ENCODE results near the gene CDHR5.
"Not testable (repeated sequence)": the region's sequence is repeated elsewhere in the genome, so short reads cannot be mapped to it uniquely, and the experiment has no call there.

Gene CDHR5, protein sequence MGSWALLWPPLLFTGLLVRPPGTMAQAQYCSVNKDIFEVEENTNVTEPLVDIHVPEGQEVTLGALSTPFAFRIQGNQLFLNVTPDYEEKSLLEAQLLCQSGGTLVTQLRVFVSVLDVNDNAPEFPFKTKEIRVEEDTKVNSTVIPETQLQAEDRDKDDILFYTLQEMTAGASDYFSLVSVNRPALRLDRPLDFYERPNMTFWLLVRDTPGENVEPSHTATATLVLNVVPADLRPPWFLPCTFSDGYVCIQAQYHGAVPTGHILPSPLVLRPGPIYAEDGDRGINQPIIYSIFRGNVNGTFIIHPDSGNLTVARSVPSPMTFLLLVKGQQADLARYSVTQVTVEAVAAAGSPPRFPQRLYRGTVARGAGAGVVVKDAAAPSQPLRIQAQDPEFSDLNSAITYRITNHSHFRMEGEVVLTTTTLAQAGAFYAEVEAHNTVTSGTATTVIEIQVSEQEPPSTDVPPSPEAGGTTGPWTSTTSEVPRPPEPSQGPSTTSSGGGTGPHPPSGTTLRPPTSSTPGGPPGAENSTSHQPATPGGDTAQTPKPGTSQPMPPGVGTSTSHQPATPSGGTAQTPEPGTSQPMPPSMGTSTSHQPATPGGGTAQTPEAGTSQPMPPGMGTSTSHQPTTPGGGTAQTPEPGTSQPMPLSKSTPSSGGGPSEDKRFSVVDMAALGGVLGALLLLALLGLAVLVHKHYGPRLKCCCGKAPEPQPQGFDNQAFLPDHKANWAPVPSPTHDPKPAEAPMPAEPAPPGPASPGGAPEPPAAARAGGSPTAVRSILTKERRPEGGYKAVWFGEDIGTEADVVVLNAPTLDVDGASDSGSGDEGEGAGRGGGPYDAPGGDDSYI

DNA sequence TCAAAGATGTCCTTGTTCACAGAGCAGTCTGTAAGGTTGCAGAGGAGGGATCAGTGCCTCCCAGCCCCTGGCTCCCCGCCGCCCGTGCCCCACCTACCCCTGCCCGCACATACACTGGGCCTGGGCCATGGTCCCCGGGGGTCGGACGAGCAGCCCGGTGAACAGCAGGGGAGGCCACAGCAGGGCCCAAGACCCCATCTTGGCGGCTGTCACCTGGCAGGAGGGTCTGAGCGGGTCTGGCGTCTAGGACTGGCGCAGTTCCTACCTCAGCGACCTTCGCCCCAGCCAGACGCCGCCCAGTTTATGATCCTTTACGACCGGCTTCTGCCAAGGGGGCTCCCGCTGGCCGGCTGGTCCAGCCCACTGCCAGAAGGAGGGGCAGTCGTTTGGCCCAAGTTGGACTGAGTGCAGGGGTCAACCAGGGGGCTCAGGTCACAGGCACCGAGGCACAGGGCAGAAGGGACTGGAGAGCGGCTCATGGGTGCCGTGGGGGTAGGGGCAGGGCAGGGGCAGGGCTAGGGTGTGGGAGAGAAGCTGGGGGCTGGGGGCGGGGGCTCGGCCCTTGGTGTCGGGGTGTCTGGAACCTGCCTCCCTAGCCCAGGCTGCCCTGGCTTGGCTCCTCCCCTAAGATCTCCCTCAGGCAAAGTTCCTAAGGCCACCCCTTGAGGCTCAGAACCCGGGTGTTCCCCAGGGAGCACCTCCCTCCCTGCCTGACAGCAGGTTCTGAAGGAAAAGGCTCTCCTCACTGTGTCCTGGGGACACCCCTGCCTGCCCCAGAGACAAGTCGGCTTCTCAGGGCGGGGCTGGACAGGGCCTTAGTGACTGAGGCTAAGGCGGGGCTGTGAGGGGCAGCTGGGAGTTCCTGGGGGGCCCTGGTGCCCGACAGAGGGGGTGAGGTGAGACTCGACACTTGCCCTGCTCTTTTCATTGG lies at the start of gene CDHR5:
CDHR5 (minus strand) TSS at position 251 of the 931 bp plus-strand sequence; CDS start at position 198, 53 bp downstream.
- DNase-seq: no peak

DNA sequence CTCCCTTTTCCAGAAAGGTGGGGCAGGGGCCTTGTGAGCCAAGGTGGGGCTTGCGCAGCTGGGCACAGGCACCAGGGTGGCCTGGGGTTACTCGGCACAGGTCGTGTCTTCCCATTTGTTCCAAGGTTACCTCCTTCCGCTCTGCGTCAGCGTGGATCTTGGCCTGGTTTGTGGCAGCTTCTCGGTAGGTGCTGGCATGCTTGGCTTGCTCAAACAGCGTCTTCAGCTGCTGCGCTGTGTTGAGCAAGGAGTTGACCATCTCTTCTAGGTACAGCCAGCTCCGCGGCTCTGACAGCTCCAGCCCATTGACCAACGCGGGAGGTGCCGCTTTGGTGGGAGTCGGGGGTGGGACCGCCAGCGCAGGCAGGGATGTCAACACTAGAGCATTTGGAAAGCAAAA lies 49.7 kb upstream of the CDHR5 start:
- DNase-seq: no peak

DNA sequence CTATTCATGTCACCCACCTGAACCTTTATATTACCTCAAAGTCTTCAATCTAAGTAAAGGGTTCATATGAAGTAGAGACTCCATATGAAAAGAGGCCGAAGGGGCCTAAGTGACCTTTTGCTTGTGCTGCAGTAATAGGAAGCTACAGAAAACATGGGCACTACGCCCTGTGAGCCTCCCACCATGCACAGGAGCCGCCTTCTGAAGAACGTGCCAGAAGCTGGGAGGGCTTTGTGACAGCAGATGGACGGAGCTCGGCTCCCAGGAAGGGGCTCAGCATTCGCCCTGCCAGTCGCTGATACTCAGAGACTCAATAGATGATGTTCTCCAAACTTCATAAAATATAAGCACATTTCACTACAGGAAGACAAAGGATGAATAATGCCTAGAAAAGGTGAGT lies 49.1 kb upstream of the CDHR5 start:
- no peak for DNase-seq

DNA sequence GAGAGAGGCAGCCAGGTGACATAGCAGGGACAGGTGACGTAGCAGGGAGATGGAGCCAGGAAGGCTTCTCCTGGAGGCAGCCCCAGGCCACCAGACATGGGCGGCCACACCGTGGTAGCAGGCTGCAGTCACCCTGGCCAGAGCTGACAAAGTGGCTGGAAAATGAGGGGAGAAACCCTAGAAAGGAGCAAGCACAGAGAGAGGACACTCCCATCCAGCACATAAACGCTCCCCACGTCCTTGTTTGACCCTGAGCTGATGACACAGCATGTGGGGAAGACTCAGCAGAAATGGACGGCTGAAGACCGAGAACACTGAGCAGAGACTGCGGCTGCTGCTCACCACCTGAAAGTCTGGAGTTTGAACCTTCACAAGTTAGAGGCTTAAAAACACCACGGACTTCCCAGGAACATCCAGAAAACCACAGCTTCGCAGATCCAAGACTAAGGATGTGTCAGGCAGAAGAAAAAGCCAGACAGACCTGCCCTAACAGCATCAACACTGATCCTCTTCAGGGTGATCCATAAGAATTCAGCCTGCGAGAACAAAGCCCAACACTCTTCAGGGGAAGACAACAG lies 41.0 kb upstream of the CDHR5 start:
- no peak for DNase-seq

DNA sequence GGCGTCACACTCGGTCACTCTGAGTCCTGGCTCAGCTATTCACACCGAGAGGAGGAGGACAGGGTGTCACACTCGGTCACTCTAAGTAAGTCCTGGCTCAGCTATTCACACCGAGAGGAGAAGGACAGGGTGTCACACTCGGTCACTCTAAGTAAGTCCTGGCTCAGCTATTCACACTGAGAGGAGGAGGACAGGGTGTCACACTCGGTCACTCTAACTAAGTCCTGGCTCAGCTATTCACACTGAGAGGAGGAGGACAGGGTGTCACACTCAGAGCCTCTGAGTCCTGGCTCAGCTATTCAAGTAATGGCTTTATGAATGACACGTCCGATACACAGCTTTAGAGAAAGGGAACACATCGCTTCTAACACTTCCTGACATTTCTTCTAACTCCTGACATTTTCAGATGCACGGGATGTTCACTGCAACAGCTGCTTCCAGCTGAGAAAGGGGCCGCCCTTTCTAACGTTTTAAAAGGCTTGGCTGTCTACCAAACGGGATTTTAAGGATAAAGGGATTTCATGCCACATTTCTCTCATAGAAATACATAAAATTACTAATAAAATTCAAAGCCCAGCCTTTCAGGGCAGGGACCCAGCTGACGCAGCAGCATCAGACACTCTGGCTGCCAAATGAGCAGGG lies 40.4 kb upstream of the CDHR5 start:
- DNase-seq: no peak

DNA sequence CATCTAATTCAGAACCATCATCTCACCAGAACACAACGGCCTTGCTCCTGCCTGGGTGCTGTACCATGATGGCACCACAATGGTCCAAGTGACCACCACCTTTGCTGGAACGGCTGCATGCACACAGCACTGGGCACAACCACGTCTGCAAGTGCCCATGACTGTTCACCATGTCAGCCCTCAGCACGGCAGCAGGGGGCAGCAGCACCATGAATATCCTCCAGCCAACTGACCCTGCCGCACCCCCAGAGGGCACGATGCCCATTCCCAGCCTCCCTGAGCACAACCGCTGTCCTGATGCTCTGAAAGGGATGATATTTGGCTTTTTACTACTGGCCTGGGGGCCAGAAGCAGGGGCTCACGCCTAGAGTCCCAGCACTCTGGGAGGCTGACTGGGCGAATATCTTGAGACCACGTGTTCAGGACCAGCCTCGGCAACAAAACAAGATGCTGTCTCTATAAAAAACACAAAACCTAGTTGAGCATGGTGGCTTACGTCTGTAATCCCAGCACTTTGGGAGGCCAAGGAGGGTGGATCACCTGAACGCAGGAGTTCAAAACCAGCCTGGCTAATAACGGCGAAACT lies 38.0 kb upstream of the CDHR5 start:
- peak; percentile 17 to 22 for DNase-seq

DNA sequence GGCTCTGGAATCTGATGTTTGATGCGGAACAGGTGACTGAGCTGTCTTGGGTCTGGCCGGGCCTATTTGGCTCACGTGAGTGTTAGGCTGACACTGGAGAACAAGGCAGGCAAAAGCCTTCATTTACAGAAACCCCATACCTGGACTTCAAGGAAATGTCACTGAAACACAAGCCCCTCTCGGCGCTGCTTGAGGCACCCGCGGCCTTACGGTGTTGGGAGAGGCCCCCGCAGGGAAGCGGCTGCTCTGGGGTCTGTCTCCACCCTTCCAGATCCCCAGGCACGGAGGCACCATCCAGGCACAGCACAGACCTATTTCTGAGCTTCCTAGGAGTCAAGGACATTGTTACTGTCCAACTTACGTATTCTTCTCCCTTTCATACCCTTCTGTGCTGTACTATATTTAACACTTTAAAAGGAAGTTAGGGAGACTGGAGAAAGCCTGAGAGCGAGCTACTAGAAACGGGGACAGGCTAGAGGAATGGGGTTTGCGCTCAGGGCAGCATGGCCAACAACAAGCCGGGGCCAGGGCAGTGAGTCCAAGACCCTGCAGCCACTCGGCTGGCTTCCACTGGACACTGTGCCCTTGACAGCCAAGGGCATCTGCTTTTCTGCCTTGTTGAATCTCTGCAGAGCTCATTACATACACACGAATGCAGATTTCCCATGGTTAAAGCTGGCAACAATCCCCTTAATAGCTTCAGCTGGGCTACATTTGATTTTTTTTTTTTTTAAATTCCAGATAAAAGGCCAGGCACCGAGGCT lies 36.1 kb upstream of the CDHR5 start:
- DNase-seq: no peak

DNA sequence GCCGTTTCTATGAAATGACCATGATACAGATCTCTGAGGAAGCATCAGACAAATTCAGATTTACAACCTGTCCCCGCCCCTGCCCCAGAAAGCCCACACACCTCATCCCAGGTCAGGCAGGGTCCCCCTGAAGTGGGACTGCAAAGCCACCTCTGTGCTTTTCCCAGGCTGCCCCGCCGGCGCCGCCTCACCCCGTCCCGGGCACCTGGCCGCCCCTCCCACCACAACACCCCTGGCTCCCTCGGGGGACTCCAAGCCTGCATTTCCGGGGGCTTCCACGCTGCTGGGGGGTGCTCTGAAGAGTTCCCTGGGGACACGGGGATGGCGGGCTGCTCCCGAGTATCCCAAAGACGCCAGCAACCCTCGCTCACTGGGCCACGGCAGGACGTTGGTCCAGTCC lies 35.5 kb upstream of the CDHR5 start:
- no peak for DNase-seq

DNA sequence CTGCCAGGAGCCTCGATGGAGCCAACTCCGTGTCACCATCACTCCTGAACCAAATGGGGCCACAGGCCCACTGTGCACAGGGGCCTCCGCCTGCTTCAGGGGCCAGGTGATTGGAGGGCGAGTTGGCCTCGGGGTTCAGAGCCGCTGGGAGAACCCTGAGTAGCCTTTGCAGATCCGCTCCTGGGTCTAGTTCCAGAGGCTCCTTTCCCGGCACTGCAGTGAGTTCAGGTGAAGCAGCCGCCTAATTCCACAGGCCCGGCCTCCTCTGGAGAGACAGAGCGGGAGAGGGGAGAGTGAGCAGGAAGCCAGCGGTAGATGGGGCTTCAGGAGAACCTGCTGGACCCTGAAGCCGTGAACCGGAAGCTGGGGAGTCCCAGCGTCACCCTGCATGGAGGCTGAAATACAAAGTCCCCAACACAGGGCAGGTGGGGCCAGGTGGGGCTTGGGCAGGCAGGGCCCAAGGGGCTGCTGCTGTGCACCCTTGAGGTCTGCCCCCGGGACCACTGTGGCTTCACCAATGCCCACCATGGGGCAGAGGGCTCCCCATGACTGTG lies 34.9 kb upstream of the CDHR5 start:
- no peak for DNase-seq

DNA sequence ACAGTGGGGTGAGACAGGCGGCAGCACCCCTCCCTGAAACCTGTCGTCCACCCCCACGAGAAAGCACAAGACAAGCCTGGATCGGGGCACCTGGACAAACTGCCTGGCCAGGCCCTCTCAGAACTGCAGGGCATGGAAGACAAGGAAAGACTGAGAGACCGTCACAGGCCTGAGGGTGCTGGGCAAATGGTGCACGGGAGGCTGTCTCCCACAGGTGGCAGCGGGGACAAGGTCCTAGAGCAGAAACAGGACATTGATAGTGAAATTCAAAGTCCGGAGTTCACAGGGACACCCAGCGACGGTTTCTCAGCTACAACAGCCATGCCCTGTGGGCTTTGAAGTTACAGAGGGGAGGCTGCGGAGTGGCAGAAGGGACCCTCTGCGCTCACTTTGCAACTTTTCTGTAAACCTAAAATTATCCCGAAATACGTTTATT lies 33.0 kb upstream of the CDHR5 start:
- no peak for DNase-seq

DNA sequence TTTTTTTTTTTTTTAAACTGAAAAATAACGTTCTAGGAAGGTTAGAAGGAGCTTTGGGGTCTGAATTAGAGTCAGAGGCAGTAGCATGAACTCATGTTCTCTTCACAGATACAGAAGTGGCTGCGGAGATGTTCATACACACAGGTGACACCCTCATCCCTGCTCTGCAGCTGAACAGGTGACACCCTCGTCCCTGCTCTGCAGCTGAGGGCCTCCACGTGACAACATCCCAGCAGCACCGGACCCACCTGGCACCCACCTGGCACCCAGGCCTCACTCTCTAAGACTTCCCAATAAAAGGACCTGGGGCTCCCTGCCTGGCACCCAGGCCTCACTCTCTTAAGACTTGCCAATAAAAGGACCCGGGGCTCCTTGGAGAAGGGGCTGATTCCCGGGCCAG lies 32.1 kb upstream of the CDHR5 start:
- no peak for DNase-seq

DNA sequence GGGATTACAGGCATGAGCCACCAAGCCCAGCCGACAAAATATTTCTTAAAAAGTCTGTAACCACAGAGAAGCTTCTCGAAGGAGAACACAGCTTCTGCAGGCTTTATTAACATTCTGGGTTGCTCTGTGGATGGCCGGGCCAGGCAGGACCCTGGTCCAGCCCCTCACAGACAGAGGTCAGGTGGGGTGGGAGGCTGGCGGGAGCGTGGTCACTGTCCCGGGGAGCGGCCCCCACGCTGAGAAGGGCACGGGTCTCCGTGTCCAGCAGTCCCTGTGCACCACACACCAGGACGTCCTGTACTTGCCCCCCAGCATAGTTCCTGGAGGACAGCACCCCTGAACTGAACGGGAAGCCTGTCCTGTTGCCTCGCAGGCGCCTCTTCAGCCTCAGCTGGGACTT lies 31.7 kb upstream of the CDHR5 start:
- DNase-seq: no peak

DNA sequence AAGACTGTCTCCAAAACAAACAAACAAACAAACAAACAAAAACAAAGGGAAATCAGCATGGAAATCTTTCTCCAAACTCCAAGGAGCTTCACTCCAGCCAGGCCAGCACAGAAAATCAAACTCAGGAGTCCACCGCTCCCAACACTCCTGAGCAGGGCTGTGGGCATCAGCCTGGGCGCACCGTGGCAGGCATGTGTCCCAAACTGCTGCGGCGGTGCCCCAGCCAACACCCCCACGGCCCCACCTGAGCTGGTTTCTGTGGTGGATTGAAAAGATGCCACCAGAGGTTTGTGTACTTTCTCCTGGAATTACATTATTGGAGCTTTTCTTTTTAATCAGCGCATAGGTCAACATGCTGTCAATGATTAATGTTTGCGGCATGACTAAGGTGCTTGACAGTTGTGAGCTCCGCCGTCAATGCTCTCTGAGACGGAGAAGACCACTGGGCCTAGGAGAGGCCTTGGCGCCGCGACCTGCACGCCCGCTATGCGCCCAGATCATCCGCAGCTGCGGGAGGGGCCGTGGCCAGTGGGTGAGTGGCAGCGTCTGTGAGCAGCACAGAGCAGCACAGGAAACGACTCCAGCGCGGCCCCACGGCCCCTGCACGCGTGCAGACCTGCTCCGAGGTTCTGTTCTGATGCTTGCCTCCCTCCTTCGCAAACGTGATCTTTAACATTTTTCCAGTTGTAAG lies 30.4 kb upstream of the CDHR5 start:
- no peak for DNase-seq

DNA sequence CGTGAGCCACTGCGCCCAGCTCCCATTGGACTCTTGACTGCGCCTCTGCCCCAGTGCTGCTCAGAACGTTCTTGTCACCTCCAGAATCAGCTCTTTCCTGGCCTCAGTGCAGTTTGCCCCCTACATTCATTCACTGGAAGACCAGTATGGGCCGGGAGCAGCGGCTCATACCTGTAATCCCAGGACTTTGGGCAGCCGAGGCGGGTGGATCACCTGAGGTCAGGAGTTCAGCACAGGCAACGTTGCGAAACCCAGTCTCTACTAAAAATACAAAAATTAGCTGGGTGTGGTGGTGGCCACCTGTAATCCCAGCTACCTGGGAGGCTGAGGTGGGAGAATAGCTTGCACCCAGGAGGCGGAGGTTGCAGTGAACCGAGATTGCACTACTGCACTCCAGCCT lies 29.7 kb upstream of the CDHR5 start:
- not testable (repeated sequence) for DNase-seq

DNA sequence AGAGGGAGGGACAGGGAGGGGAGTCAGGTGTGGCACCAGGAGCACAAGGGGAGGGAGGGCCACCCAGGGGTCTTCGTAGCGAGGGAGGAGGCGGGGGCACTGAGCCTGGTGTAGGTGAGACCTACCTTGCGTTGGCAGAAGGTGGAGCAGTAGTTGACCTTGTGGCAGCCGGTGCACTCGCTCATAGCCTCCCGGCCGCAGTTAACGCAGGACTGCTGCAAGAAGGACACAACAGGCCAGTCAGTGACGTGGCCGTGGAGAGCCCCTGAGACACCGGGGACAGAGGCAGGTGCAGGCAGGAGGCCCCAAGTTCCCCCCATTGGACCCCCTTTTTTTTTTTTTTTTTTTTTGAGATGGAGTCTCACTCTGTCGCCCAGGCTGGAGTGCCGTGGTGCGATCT lies 29.1 kb upstream of the CDHR5 start:
- DNase-seq: no peak

DNA sequence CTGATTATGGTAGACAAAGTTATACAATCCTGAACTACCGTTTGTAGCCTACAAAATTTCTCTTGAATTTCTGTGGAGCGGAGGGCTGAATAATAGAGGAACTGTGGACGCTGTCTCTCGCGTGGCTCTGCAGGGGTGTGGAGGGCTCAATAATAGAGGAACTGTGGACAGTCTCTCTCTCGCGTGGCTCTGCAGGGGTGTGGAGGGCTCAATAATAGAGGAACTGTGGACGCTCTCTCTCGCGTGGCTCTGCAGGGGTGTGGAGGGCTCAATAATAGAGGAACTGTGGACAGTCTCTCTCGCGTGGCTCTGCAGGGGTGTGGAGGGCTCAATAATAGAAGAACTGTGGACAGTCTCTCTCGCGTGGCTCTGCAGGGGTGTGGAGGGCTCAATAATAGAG lies 28.4 kb upstream of the CDHR5 start:
- DNase-seq: not testable (repeated sequence)

DNA sequence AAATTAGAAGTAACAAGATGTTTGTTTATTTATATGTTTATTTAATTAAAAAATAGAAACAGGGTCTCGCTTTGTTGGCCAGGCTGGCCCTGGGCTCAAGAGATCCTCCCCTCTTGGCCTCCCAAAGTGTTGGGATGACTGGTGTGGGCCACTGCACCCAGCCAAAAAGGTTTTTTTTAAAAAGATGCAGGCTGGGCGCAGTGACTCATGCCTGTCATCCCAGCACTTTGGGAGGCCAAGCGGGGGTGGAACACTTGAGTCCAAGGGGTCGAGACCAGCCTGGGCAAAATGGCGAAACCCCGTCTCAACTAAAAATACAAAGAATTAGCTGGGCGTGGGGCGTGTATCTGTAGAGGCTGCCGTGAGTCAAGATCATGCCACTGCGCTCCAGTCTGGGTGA lies 25.7 kb upstream of the CDHR5 start:
- DNase-seq: no peak

DNA sequence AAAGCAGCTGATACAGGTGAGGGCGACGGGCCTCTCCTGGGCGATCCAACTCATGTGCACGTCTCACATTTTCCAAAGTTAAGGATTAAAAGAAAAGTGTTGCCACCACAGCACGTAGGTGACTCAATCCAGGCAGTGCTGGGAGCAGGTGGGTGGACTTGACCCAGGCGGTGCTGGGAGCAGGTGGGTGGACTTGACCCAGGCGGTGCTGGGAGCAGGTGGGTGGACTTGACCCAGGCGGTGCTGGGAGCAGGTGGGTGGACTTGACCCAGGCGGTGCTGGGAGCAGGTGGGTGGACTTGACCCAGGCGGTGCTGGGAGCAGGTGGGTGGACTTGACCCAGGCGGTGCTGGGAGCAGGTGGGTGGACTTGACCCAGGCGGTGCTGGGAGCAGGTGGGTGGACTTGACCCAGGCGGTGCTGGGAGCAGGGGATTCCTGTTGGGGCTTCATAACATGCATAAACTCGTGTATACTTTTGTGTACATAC lies 23.0 kb upstream of the CDHR5 start:
- DNase-seq: not testable (repeated sequence)

DNA sequence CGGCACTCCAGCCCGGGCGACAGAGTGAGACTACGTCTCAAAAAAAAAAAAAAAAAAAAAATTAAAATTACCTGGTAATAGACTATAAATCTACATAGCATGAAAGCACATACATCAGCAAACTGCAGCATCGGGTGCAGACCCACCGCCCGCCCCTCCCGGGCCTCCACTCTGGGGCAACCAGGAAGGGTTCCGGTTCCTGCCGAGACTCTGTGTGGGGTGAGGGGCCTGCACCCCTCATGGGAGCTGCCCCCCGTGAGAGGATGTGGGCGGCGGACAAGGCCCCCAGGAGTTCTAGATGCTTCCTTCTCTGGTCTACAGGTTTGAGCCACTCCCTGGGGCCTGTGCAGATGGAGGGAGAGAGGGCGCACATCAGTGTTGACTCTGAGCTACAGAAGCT lies 21.5 kb upstream of the CDHR5 start:
- no peak for DNase-seq

DNA sequence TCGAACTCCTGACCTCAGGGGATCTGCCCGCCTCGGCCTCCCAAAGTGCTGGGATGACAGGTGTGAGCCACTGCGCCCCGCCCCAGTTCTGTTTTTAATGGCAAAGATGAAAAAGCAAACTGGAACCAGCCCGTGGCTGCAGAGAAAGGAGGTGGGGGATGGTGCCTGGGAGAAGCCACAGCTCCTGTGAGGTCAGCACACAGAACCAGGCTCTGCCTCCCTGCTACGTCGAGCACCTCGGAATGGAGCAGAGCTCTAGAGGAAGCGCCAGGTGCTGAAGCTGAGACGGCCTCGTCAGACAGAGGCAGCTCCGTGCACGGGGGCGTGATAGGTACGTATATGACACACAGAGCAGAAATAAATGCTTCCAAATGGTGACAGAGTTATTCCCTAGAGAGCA lies 20.8 kb upstream of the CDHR5 start:
- DNase-seq: no peak
